Vagina (tissue), 2 donors: Measurements from ENCODE around the gene GNG8. TPM values are rescaled to one million over a fixed set of nuclear protein-coding genes. Genes with fewer than 3 reads are reported as not detected.

Source experiments
- DNase-seq, 2 donors: peaks; one replicate each; pipeline ENCODE4 v3.0.0-alpha.2; 2017; ENCODE audit errors: extremely low spot score in 2 of 2
- H3K27ac ChIP-seq: fragments of 200-600 bp; sonication (generic); one replicate; pipeline ENCODE4 v1.5.1; 2019
- H3K27me3 ChIP-seq: fragments of 200-600 bp; sonication (generic); one replicate; pipeline ENCODE4 v1.5.1; 2019
- H3K36me3 ChIP-seq, 2 donors: fragments of 200-600 bp; sonication (generic); one replicate each; pipeline ENCODE4 v1.5.1; 2017 to 2019
- H3K4me1 ChIP-seq: fragments of 200-600 bp; sonication (generic); one replicate; pipeline ENCODE4 v1.5.1; 2019
- H3K4me3 ChIP-seq, 2 donors: fragments of 200-600 bp; sonication (generic); 1 replicate in 1 of 2; 2 replicates in 1 of 2; pipeline ENCODE4 v1.5.1; 2016 to 2019
- H3K9me3 ChIP-seq: fragments of 200-600 bp; sonication (generic); one replicate; pipeline ENCODE4 v1.5.1; 2019
- POLR2A ChIP-seq, 2 donors: fragments of 450-650 bp; IDR thresholded peaks; one replicate each; pipeline ENCODE4 v1.6.1; 2017; ENCODE audit warnings: antibody characterized with exemption in 2 of 2, mild to moderate bottlenecking in 2 of 2, moderate library complexity in 2 of 2
- POLR2AphosphoS5 ChIP-seq, 2 donors: sonication (generic); formaldehyde crosslinking; IDR thresholded peaks; one replicate each; pipeline ENCODE4 v1.9.0; 2017; ENCODE audit warnings: antibody characterized with exemption in 2 of 2, mild to moderate bottlenecking in 2 of 2, low read depth in 1 of 2; ENCODE audit not compliant: insufficient read depth in 1 of 2
- intact Hi-C: fragments of 100-400 bp; cut with DNase I; formaldehyde crosslinking; loops from one replicate; pipeline ENCODE4 v1.15.1; 2023
- total RNA-seq: library from RNA; depleted of rRNA; stranded (reverse); fragments of >200 nt; gene quantifications from one replicate; pipeline ENCODE4 v1.2.3, GENCODE V29; 2016
- TF ChIP-seq, protein P1 (sequence below), 3 experiments: fragments of 450-650 bp in 2 of 3; fragments of 200-600 bp in 1 of 3; sonication (generic) in 1 of 3; IDR thresholded peaks; one replicate each; pipeline ENCODE4 v1.5.1; 2017 to 2019; ENCODE audit warnings: antibody characterized with exemption in 3 of 3, mild to moderate bottlenecking in 2 of 3, moderate library complexity in 2 of 3

The GNG8 gene
- total RNA-seq, 1 donor from 2014 or later = not detected

DNA sequence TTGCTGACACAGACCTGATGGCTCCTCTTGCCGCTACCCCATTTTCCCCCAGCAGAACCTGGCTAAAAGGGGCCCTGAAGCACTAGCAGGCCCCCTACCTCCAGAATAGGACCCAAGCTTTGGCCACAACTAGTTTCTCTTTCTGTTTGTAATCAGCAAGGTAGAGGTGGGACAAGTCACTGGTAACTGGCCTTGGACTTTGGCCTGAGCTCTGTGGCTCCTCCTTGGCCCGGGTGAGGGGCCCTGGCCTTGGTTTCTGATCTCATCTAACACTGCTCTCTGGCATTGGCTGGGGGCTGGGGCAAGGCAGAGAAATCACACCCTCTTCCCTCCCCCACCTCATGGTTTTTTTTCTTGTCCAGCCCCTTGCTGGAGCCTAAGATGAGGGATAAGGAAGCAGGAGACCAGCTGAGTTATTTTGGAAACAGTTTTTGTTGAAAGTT, 32.8 kb downstream of the GNG8 start:
- Histone ChIP-seq H3K4me3 (peak overlapping the region; percentile 99), H3K36me3 (peaks cover 0 to 17% of the 10 kb centered on the region in 2 donors), H3K4me1 (peaks cover 51% of the 10 kb centered on the region), H3K27me3 (no peaks in the 10 kb centered on the region), H3K27ac (peak overlapping the region; percentile 97), H3K9me3 (no peaks in the 10 kb centered on the region)
- TF ChIP-seq, protein P1, sequence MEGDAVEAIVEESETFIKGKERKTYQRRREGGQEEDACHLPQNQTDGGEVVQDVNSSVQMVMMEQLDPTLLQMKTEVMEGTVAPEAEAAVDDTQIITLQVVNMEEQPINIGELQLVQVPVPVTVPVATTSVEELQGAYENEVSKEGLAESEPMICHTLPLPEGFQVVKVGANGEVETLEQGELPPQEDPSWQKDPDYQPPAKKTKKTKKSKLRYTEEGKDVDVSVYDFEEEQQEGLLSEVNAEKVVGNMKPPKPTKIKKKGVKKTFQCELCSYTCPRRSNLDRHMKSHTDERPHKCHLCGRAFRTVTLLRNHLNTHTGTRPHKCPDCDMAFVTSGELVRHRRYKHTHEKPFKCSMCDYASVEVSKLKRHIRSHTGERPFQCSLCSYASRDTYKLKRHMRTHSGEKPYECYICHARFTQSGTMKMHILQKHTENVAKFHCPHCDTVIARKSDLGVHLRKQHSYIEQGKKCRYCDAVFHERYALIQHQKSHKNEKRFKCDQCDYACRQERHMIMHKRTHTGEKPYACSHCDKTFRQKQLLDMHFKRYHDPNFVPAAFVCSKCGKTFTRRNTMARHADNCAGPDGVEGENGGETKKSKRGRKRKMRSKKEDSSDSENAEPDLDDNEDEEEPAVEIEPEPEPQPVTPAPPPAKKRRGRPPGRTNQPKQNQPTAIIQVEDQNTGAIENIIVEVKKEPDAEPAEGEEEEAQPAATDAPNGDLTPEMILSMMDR (IDR thresholded peaks at IDR 0.05) = no peak
- TF ChIP-seq POLR2AphosphoS5 (IDR thresholded peaks at IDR 0.05; ENCODE audit: insufficient read depth in 1 of 2, low read depth in 1 of 2) (no peak), POLR2A (IDR thresholded peaks at IDR 0.05) (no peak)
- no peak for DNase-seq
- intact Hi-C loops = no loop called here

DNA sequence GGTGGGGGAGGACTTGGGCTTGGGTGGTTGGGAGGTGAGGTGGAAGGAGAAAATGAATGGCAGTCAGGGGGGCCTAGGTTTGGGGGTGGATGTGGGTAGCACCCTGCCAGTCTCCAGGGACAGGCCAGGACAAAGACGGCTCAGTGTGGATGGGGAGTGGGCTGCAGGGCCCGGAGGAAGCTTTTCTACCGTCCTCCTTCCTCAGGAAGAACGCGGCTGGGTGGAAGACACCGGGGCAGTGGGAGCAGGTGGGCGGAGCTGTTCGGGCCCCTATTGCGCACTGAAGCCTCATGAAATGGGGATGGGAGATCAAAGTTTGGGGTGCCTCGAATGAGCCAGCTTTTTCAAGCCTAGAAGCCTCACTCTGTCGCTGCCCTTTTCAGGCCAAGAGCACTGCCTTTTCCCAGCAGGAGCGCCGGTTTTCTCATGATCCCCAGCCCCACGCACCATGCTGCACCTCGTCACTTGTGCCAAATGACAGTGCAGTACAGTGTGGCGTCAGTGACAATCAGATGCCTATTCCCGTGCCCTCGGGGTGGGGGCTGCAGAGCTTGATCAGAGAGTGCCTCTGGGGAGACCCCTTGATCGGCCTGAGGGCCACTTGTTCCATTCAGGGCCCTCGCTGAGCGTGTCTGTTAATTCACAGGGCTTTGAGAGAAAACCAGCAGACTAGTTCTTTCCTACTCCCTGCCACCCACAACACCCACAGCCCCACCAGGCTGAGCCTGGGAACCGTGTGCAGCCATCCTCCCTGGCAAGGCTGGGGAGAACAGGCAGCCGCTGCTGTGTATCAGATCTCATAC, 33.4 kb downstream of the GNG8 start:
- Histone ChIP-seq H3K9me3 (no peaks in the 10 kb centered on the region), H3K27me3 (no peaks in the 10 kb centered on the region), H3K4me3 (peak overlapping the region; percentile 99), H3K27ac (peak overlapping the region; percentile 97), H3K36me3 (peaks cover 0 to 11% of the 10 kb centered on the region in 2 donors), H3K4me1 (peaks cover 51% of the 10 kb centered on the region)
- intact Hi-C loops = no loop called here
- peak in 1 of 2 donors; percentile 86 for DNase-seq
- TF ChIP-seq POLR2A (IDR thresholded peaks at IDR 0.05) = no peak
- TF ChIP-seq, protein P1 (IDR thresholded peaks at IDR 0.05) = no peak
- TF ChIP-seq POLR2AphosphoS5 (IDR thresholded peaks at IDR 0.05; ENCODE audit: insufficient read depth in 1 of 2, low read depth in 1 of 2) = no peak

DNA sequence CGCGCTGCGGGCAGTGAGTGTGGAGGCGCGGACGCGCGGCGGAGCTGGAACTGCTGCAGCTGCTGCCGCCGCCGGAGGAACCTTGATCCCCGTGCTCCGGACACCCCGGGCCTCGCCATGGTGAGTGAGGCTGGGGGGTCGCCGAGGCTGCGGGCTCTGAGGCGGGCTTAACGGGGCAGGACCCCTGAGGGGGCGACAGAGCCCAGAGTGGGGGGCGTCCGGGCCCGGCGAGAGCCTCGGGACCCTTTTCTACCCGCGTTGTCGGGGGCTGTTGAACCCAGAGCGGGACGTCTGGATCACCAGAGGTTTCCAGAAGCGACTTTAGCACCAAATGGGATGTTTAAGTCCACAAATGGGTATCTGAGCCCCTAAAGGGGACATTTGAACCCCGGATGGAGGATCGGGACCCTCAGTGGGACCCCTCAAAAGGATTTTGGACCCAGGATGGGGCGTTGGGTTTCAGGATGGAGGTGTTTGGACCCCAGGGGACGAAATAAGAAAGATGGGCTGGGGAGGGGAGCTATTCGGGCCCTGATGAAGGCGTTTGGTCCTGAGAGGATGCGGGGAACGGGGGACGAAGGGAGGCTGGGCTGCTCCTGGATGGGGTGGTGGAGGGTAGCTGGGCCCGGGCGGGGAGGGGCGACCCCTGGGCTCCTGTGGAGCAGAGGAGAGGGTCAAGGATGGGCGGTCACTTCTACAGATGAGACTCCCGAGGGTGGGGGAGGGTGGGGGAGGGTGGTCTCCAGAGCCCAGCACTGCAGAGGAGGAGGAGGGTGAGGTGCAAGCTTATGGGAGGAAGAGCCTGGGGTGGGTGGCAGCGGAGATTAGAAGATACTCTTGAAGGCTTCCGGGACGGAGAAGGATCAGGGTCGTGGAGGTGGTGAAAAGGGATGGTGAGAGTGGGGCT, 34.4 kb downstream of the GNG8 start, which contains the start of gene CALM3:
CALM3 (plus strand) TSS at position 13 of the 907 bp plus-strand sequence; CDS start at position 118, 105 bp downstream.
- TF ChIP-seq, protein P1 (IDR thresholded peaks at IDR 0.05) = no peak
- no peak for TF ChIP-seq POLR2AphosphoS5 (IDR thresholded peaks at IDR 0.05; ENCODE audit: insufficient read depth in 1 of 2, low read depth in 1 of 2)
- peak in 1 of 2 donors; percentile 70 for TF ChIP-seq POLR2A (IDR thresholded peaks at IDR 0.05)
- Histone ChIP-seq H3K27ac (peak within 1 kb of the TSS; percentile 97), H3K9me3 (no peaks in the 10 kb centered on the region), H3K36me3 (peaks cover 0 to under 1% of the 10 kb centered on the region in 2 donors), H3K4me1 (peaks cover 51% of the 10 kb centered on the region), H3K27me3 (no peaks in the 10 kb centered on the region), H3K4me3 (peak within 1 kb of the TSS; percentile 99)
- DNase-seq = peak in 1 of 2 donors; percentile 89
- intact Hi-C loops = no loop called here

DNA sequence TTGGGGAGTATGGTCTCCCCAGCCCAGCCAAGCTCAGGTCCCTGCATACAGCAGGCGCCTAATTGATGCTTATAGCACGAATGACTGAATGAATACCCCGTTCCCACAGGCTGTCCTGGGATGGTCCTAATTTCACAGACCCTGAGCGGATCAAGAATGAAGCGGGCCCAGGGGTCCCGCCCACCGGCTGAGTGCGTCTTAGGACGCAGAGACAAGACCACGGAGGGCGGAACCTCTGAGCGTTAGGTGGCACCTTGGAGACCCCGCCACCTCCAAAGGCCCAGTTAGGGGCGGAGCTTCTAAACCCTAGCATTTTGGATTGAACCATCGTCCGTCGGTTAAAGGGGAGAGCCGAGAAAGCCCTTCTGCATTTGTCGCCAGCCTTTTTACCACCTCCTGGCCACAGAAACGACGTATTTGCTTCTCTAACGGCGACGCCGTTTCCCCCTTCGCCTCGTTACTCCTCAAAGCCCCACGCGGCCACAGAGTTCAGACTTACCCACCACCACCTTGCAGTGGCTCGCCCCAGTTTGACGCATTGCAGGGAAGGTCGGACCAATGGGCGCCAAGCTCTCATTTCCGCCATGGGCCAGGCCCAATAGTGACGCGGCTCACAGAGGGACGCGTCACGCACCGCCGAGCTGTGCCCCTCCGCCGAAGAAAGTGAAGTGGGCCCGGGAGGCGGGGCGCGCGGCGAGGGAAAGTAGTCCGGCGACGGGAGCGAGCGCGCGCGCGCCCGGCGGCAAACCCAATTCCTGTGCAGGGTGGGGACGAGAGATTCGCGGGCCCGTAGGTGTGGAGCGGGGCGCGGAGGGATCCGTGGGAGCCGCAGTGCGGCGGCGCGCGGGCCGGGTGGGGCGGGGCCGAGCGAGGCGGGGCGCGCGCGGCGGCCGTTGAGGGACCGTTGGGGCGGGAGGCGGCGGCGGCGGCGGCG, 35.4 kb downstream of the GNG8 start:
- intact Hi-C loops = no loop called here

More for the DNA sequence above, 35.4 kb downstream of the GNG8 start:
- H3K27ac ChIP-seq = peak overlapping the region; percentile 97
- H3K4me3 ChIP-seq = peak overlapping the region; percentile 99
- H3K27me3 ChIP-seq = no peaks in the 10 kb centered on the region
- DNase-seq = peak in 1 of 2 donors; percentile 99
- H3K36me3 ChIP-seq = no peaks in the 10 kb centered on the region
- peaks cover 45% of the 10 kb centered on the region for H3K4me1 ChIP-seq
- no peaks in the 10 kb centered on the region for H3K9me3 ChIP-seq
- peak in 1 of 2 donors; percentile 5 for TF ChIP-seq POLR2A (IDR thresholded peaks at IDR 0.05)
- TF ChIP-seq, protein P1 (IDR thresholded peaks at IDR 0.05) = no peak
- peak; percentile 86 to 92 for TF ChIP-seq POLR2AphosphoS5 (IDR thresholded peaks at IDR 0.05; ENCODE audit: insufficient read depth in 1 of 2, low read depth in 1 of 2)
